Vagina (tissue), 2 donors: ENCODE measurements around the gene FAM171A1. TPM values are rescaled to one million over a fixed set of nuclear protein-coding genes. Genes with fewer than 3 reads are reported as not detected.
A peak's percentile ranks its signal among the peaks of the same experiment; 100 is the strongest.

Source experiments
- DNase-seq, 2 donors: peaks; one replicate each; pipeline ENCODE4 v3.0.0-alpha.2; 2017; ENCODE audit errors: extremely low spot score in 2 of 2
- H3K27ac ChIP-seq: fragments of 200-600 bp; sonication (generic); one replicate; pipeline ENCODE4 v1.5.1; 2019
- H3K27me3 ChIP-seq: fragments of 200-600 bp; sonication (generic); one replicate; pipeline ENCODE4 v1.5.1; 2019
- H3K36me3 ChIP-seq, 2 donors: fragments of 200-600 bp; sonication (generic); one replicate each; pipeline ENCODE4 v1.5.1; 2017 to 2019
- H3K4me1 ChIP-seq: fragments of 200-600 bp; sonication (generic); one replicate; pipeline ENCODE4 v1.5.1; 2019
- H3K4me3 ChIP-seq, 2 donors: fragments of 200-600 bp; sonication (generic); 1 replicate in 1 of 2; 2 replicates in 1 of 2; pipeline ENCODE4 v1.5.1; 2016 to 2019
- H3K9me3 ChIP-seq: fragments of 200-600 bp; sonication (generic); one replicate; pipeline ENCODE4 v1.5.1; 2019
- POLR2A ChIP-seq, 2 donors: fragments of 450-650 bp; IDR thresholded peaks; one replicate each; pipeline ENCODE4 v1.6.1; 2017; ENCODE audit warnings: antibody characterized with exemption in 2 of 2, mild to moderate bottlenecking in 2 of 2, moderate library complexity in 2 of 2
- POLR2AphosphoS5 ChIP-seq, 2 donors: sonication (generic); formaldehyde crosslinking; IDR thresholded peaks; one replicate each; pipeline ENCODE4 v1.9.0; 2017; ENCODE audit warnings: antibody characterized with exemption in 2 of 2, mild to moderate bottlenecking in 2 of 2, low read depth in 1 of 2; ENCODE audit not compliant: insufficient read depth in 1 of 2
- intact Hi-C: fragments of 100-400 bp; cut with DNase I; formaldehyde crosslinking; loops from one replicate; pipeline ENCODE4 v1.15.1; 2023
- total RNA-seq: library from RNA; depleted of rRNA; stranded (reverse); fragments of >200 nt; gene quantifications from one replicate; pipeline ENCODE4 v1.2.3, GENCODE V29; 2016
- TF ChIP-seq, protein P1 (sequence below), 3 experiments: fragments of 450-650 bp in 2 of 3; fragments of 200-600 bp in 1 of 3; sonication (generic) in 1 of 3; IDR thresholded peaks; one replicate each; pipeline ENCODE4 v1.5.1; 2017 to 2019; ENCODE audit warnings: antibody characterized with exemption in 3 of 3, mild to moderate bottlenecking in 2 of 3, moderate library complexity in 2 of 3

Gene FAM171A1
- total RNA-seq, 1 donor from 2014 or later: 8.6 TPM

DNA sequence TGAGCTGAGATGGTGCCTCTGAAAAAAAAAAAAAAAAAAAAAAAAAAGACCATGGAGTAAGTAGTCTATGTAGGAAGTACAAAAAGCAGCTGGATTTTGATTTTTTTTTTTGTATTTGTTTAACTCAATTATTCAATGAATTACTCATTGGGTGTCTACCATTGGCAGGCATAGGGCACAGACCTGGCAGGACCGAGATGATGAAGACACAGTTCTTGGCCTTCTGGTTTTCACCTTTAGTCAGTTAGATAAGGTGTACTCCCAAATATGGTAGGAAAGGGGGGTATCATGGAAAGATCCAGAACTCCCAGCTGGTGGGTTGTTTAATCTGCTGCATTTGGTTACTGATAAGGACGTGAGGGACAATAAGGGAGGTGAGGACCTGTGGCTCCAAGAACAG is 105.5 kb downstream of the FAM171A1 start:
- Histone ChIP-seq H3K27me3 (no peaks in the 10 kb centered on the region), H3K27ac (no peak overlapping the region), H3K4me3 (no peak overlapping the region), H3K9me3 (no peaks in the 10 kb centered on the region), H3K4me1 (no peaks in the 10 kb centered on the region), H3K36me3 (no peaks in the 10 kb centered on the region)
- DNase-seq: no peak
- intact Hi-C loops: no loop called here
- TF ChIP-seq POLR2A (IDR thresholded peaks at IDR 0.05) (no peak), POLR2AphosphoS5 (IDR thresholded peaks at IDR 0.05; ENCODE audit: insufficient read depth in 1 of 2, low read depth in 1 of 2) (no peak)
- TF ChIP-seq, protein P1, sequence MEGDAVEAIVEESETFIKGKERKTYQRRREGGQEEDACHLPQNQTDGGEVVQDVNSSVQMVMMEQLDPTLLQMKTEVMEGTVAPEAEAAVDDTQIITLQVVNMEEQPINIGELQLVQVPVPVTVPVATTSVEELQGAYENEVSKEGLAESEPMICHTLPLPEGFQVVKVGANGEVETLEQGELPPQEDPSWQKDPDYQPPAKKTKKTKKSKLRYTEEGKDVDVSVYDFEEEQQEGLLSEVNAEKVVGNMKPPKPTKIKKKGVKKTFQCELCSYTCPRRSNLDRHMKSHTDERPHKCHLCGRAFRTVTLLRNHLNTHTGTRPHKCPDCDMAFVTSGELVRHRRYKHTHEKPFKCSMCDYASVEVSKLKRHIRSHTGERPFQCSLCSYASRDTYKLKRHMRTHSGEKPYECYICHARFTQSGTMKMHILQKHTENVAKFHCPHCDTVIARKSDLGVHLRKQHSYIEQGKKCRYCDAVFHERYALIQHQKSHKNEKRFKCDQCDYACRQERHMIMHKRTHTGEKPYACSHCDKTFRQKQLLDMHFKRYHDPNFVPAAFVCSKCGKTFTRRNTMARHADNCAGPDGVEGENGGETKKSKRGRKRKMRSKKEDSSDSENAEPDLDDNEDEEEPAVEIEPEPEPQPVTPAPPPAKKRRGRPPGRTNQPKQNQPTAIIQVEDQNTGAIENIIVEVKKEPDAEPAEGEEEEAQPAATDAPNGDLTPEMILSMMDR (IDR thresholded peaks at IDR 0.05): no peak

DNA sequence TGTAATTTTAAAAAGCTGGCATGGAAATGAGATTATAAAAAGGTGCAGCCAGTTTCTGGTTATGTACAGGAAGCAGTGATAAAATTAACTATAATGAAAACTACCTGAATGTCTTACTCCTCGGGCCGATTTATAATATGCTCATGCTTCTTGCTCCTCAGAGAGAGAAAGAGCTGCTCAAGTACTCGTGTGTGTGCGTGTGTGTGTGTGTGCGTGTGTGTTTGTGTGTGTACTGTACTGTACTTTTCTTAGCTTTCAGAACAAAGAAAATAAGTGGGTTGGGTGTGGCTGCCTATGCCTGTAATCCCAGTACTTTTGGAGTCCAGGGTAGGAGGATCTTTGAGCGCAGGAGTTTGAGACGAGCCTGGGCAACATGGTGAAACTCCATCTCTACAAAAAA is 106.0 kb downstream of the FAM171A1 start:
- TF ChIP-seq POLR2A (IDR thresholded peaks at IDR 0.05) (no peak), POLR2AphosphoS5 (IDR thresholded peaks at IDR 0.05; ENCODE audit: insufficient read depth in 1 of 2, low read depth in 1 of 2) (no peak)
- TF ChIP-seq, protein P1 (IDR thresholded peaks at IDR 0.05): no peak
- intact Hi-C loops: no loop called here
- H3K4me1 ChIP-seq: no peaks in the 10 kb centered on the region

DNA sequence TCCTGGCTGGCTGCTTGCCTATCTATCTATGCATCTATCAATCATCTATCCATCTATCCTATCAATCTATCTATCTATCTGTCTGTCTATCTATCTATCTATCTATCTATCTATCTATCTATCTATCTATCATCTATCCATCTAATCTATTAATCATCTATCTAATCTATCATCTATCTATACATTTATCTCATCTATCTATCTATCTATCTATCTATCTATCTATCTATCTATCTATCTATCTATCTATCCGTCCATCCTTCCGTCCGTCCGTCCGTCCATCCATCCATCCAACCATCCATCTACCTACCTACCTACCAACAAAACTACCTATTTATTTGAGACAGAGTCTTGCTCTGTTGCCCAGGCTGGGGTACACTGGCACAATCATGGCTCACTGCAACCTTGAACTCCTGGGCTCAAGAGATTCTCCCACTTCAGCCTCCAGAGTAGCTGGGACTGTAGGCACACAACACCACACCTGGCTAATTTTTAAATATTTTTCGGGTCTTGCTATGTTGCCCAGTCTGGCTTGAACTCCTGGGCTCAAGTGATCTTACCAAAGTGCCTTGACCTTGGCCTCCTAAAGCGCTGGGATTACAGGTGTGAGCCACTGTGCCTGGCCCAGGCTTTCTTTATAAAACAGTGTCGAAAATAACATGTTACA is 107.3 kb downstream of the FAM171A1 start:
- H3K27me3 ChIP-seq: no peaks in the 10 kb centered on the region
- TF ChIP-seq, protein P1 (IDR thresholded peaks at IDR 0.05): no peak
- no peak for TF ChIP-seq POLR2AphosphoS5 (IDR thresholded peaks at IDR 0.05; ENCODE audit: insufficient read depth in 1 of 2, low read depth in 1 of 2)
- no peak for TF ChIP-seq POLR2A (IDR thresholded peaks at IDR 0.05)
- intact Hi-C loops: no loop called here
- H3K27ac ChIP-seq: no peak overlapping the region
- no peak overlapping the region for H3K4me3 ChIP-seq
- H3K4me1 ChIP-seq: no peaks in the 10 kb centered on the region
- H3K9me3 ChIP-seq: no peaks in the 10 kb centered on the region
- no peak for DNase-seq
- H3K36me3 ChIP-seq: no peaks in the 10 kb centered on the region

More for the DNA sequence above, 106.0 kb downstream of the FAM171A1 start:
- H3K27me3 ChIP-seq: no peaks in the 10 kb centered on the region
- no peaks in the 10 kb centered on the region for H3K36me3 ChIP-seq
- no peak overlapping the region for H3K4me3 ChIP-seq
- DNase-seq: no peak
- no peak overlapping the region for H3K27ac ChIP-seq
- H3K9me3 ChIP-seq: no peaks in the 10 kb centered on the region

DNA sequence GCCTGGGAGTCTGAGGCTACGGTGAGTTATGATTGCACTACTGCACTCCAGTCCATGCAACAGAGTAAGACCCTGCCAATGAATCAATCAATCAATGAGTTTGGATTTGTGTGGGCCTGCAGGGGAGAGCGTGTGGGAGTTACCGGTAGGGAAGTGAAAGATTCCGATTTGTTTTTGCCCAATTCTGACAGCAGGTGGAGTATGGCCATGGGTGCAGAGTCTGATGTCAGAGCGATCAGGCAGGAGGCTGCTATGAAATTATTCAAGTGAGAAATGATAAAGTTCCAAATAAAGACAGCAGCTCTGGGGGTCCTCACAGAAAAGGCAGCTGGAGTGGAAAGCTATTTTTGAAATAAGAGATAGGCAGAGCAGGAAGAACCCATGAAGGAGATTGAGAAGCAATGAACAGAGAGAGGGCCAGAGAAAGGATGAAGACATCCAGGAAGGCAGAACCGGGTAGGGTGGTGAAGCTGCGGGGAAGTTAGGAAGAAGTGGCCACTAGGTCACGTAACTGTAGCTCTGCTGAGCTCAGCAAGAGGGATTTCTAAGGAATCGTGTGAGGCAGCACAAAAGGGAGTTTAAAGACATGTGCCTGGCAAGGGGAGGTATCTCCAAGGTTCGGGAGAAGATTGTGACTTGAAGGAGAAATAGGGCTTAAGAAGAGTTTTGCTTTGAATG is 108.9 kb downstream of the FAM171A1 start:
- Histone ChIP-seq H3K27ac (no peak overlapping the region), H3K9me3 (no peaks in the 10 kb centered on the region), H3K27me3 (no peaks in the 10 kb centered on the region), H3K4me3 (no peak overlapping the region), H3K4me1 (no peaks in the 10 kb centered on the region), H3K36me3 (no peaks in the 10 kb centered on the region)
- intact Hi-C loops: no loop called here
- TF ChIP-seq POLR2AphosphoS5 (IDR thresholded peaks at IDR 0.05; ENCODE audit: insufficient read depth in 1 of 2, low read depth in 1 of 2): no peak
- TF ChIP-seq, protein P1 (IDR thresholded peaks at IDR 0.05): peak in 1 of 3 experiments; percentile 26
- DNase-seq: no peak

DNA sequence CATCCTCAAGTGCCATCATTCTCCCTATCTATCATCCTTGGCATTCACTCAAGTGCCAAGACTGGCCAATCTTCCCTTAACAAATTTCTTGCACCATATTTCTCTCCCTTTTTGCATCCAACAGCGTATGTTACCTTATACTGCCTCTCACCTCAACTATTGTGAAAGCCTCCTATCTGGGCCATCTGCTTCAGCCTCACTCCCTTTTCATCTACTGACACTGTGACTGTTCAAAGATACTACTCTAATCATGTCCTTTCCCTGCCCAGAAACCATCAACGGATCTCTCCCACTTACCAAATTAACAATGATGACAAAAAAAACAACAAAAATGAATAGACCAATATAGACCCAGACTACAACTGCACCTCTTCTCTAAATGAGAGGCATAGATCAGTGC is 112.0 kb downstream of the FAM171A1 start:
- H3K9me3 ChIP-seq: no peaks in the 10 kb centered on the region
- H3K36me3 ChIP-seq: no peaks in the 10 kb centered on the region
- DNase-seq: no peak
- H3K27ac ChIP-seq: no peak overlapping the region
- intact Hi-C loops: loop anchor here (5.0 kb wide), 1 partner anchor 113 kb away; the partner anchor contains the start of gene FAM171A1
- H3K4me3 ChIP-seq: no peak overlapping the region
- H3K27me3 ChIP-seq: no peaks in the 10 kb centered on the region
- no peaks in the 10 kb centered on the region for H3K4me1 ChIP-seq
- TF ChIP-seq POLR2AphosphoS5 (IDR thresholded peaks at IDR 0.05; ENCODE audit: insufficient read depth in 1 of 2, low read depth in 1 of 2) (no peak), POLR2A (IDR thresholded peaks at IDR 0.05) (no peak)
- TF ChIP-seq, protein P1 (IDR thresholded peaks at IDR 0.05): no peak
